IMR-90 (cell line): ENCODE measurements around the gene QKI.

Source experiments
- MAZ ChIP-seq: IDR thresholded peaks from 2 replicates; pipeline ENCODE4 v1.6.1; 2012; ENCODE audit warnings: low read depth, mild to moderate bottlenecking, low read length, improper control_type of control experiment, moderate library complexity, borderline replicate concordance
- NFE2L2 ChIP-seq: fragments of 150-350 bp; IDR thresholded peaks from 2 replicates; pipeline ENCODE4 v1.6.1; 2016; ENCODE audit warnings: low read depth, mild to moderate bottlenecking, low read length
- POLR2A ChIP-seq: IDR thresholded peaks from 2 replicates; pipeline ENCODE4 v1.6.1; 2012; ENCODE audit warnings: mild to moderate bottlenecking, low read depth, low read length
- RAD21 ChIP-seq: IDR thresholded peaks from 2 replicates; pipeline ENCODE4 v1.6.1; 2012; ENCODE audit warnings: low read length, improper control_type of control experiment
- RFX5 ChIP-seq: IDR thresholded peaks from 2 replicates; pipeline ENCODE4 v1.8.0; 2012; ENCODE audit warnings: low read depth, mild to moderate bottlenecking, low read length, moderate library complexity
- SMC3 ChIP-seq: fragments of 150-350 bp; IDR thresholded peaks from 2 replicates; pipeline ENCODE4 v1.6.1; 2016; ENCODE audit warnings: low read depth, mild to moderate bottlenecking, antibody characterized with exemption, low read length, moderate library complexity
- TF ChIP-seq, protein P1 (sequence below): conservative IDR thresholded peaks from 2 replicates; pipeline ENCODE4 v1.5.1; 2012; ENCODE audit warnings: mild to moderate bottlenecking, low read depth, low read length, improper control_type of control experiment

DNA sequence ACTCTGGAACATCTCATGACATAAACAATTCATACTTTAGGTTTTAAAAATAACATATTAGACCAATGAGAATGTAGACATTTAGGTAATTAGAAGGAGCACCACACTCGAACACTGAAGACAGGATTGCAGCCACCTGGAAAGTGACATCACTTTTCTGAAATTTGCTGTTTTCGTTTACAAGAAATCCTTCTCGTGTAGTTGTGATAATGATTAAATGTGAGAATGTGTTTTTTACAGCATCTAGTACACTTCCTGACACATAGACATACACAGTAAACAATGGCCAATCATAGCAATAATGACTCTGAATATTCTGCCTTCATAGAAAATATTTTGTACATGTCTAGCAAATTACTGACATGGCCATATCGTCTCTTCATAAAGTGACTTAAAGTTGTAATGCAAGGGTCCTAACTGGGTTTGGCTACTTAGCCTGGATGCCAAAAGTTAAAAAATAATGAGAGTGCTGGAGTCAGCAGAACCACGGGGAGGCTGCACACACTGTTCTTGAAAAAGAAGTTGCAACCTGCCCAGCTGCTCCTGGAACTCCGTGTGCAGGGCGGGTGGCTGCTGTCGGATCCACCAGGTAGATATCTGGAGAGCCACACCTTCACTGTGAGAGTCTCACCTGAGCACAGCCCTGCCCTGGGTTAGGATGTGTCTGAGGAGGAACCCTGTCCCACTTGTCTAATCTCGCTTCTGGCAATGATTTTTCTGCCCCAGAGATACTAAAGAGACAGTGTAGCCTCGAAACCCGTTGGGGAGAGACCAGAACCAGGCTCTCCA lies 212.9 kb downstream of the QKI start:
- TF ChIP-seq POLR2A (no peak), SMC3 (no peak), RFX5 (no peak), NFE2L2 (no peak), RAD21 (no peak), MAZ (no peak)
- TF ChIP-seq, protein P1, sequence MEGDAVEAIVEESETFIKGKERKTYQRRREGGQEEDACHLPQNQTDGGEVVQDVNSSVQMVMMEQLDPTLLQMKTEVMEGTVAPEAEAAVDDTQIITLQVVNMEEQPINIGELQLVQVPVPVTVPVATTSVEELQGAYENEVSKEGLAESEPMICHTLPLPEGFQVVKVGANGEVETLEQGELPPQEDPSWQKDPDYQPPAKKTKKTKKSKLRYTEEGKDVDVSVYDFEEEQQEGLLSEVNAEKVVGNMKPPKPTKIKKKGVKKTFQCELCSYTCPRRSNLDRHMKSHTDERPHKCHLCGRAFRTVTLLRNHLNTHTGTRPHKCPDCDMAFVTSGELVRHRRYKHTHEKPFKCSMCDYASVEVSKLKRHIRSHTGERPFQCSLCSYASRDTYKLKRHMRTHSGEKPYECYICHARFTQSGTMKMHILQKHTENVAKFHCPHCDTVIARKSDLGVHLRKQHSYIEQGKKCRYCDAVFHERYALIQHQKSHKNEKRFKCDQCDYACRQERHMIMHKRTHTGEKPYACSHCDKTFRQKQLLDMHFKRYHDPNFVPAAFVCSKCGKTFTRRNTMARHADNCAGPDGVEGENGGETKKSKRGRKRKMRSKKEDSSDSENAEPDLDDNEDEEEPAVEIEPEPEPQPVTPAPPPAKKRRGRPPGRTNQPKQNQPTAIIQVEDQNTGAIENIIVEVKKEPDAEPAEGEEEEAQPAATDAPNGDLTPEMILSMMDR: no peak
